OCI-LY1 (cell line): ENCODE results near the gene AARSD1.

ENCODE experiments used
- H2AFZ ChIP-seq: fragments of 200-600 bp; sonication (generic), shearing (Covaris generic); 2 replicates; pipeline ENCODE4 v1.6.0; 2014; ENCODE audit warnings: antibody characterized with exemption, mild to moderate bottlenecking, low read length
- H3F3A ChIP-seq: fragments of 200-600 bp; sonication (generic), shearing (Covaris generic); 2 replicates; pipeline ENCODE4 v1.6.0; 2014; ENCODE audit warnings: mild to moderate bottlenecking, antibody characterized with exemption, low read length, moderate library complexity; ENCODE audit not compliant: insufficient read depth
- H3K27ac ChIP-seq: fragments of 200-600 bp; sonication (generic); 2 replicates; pipeline ENCODE4 v1.5.1; 2014; ENCODE audit warnings: low read length, mixed run types, mild to moderate bottlenecking, low read depth; ENCODE audit not compliant: poor library complexity, severe bottlenecking
- H3K27me3 ChIP-seq: fragments of 200-600 bp; sonication (generic); 2 replicates; pipeline ENCODE4 v1.6.0; 2014; ENCODE audit warnings: antibody characterized with exemption, mild to moderate bottlenecking, low read length, moderate library complexity; ENCODE audit not compliant: insufficient read depth
- H3K36me3 ChIP-seq: fragments of 200-600 bp; sonication (generic); 2 replicates; pipeline ENCODE4 v1.6.1; 2014; ENCODE audit warnings: mild to moderate bottlenecking, antibody characterized with exemption, low read length, moderate library complexity, mixed read lengths; ENCODE audit not compliant: insufficient read depth
- H3K4me1 ChIP-seq: fragments of 200-600 bp; sonication (generic); 2 replicates; pipeline ENCODE4 v1.5.1; 2014; ENCODE audit warnings: mild to moderate bottlenecking, low read length, moderate library complexity; ENCODE audit not compliant: insufficient read depth, severe bottlenecking
- H3K4me2 ChIP-seq: fragments of 200-600 bp; sonication (generic), shearing (Covaris generic); 2 replicates; pipeline ENCODE4 v1.6.1; 2014; ENCODE audit warnings: low read length
- H3K4me3 ChIP-seq: fragments of 200-600 bp; sonication (generic); 2 replicates; pipeline ENCODE4 v1.5.1; 2014; ENCODE audit warnings: low read length, low read depth, mild to moderate bottlenecking, mixed read lengths; ENCODE audit not compliant: poor library complexity, severe bottlenecking
- H3K79me2 ChIP-seq: fragments of 200-600 bp; shearing (Covaris generic); 2 replicates; pipeline ENCODE4 v1.6.1; 2016; ENCODE audit warnings: mixed run types, low read length, mixed read lengths; ENCODE audit not compliant: insufficient read depth
- H3K9ac ChIP-seq: fragments of 200-600 bp; sonication (generic), shearing (Covaris generic); 2 replicates; pipeline ENCODE4 v1.6.1; 2014; ENCODE audit warnings: mild to moderate bottlenecking, low read length, mixed read lengths
- H3K9me2 ChIP-seq: fragments of 200-600 bp; sonication (generic), shearing (Covaris generic); 2 replicates; pipeline ENCODE4 v1.6.1; 2014; ENCODE audit warnings: low read depth, mild to moderate bottlenecking, low read length, mixed read lengths
- H3K9me3 ChIP-seq: fragments of 200-600 bp; shearing (Covaris generic); 2 replicates; pipeline ENCODE4 v1.6.1; 2014; ENCODE audit warnings: low read length, mixed read lengths
- H4K20me1 ChIP-seq: fragments of 200-600 bp; sonication (generic), shearing (Covaris generic); 2 replicates; pipeline ENCODE4 v1.6.0; 2016; ENCODE audit warnings: mild to moderate bottlenecking, low read length; ENCODE audit not compliant: insufficient read depth
- EZH2 ChIP-seq: fragments of 200-600 bp; sonication (generic), shearing (Covaris generic); IDR thresholded peaks from 2 replicates; pipeline ENCODE4 v1.8.0; 2017; ENCODE audit warnings: borderline replicate concordance, mixed run types, mild to moderate bottlenecking, antibody characterized with exemption, low read length, moderate library complexity, mixed read lengths
- TF ChIP-seq, protein P1 (sequence below): fragments of 200-600 bp; sonication (generic), shearing (Covaris generic); IDR thresholded peaks from 2 replicates; pipeline ENCODE4 v1.5.1; 2017; ENCODE audit warnings: mild to moderate bottlenecking, antibody characterized with exemption, low read length, moderate library complexity, mixed read lengths

Gene AARSD1

GRCh38 chr17:42989141-42989540 lies 24.9 kb upstream of the AARSD1 start:
- no peaks in the 10 kb centered on the region for H3K79me2 ChIP-seq
- H3K27me3 ChIP-seq = no peaks in the 10 kb centered on the region
- no peak overlapping the region for H3K4me3 ChIP-seq
- no peak overlapping the region for H3K4me2 ChIP-seq
- no peaks in the 10 kb centered on the region for H3F3A ChIP-seq
- H2AFZ ChIP-seq = no peak overlapping the region
- no peaks in the 10 kb centered on the region for H4K20me1 ChIP-seq
- no peaks in the 10 kb centered on the region for H3K9me3 ChIP-seq
- peaks cover 20% of the 10 kb centered on the region for H3K4me1 ChIP-seq
- TF ChIP-seq, protein P1, sequence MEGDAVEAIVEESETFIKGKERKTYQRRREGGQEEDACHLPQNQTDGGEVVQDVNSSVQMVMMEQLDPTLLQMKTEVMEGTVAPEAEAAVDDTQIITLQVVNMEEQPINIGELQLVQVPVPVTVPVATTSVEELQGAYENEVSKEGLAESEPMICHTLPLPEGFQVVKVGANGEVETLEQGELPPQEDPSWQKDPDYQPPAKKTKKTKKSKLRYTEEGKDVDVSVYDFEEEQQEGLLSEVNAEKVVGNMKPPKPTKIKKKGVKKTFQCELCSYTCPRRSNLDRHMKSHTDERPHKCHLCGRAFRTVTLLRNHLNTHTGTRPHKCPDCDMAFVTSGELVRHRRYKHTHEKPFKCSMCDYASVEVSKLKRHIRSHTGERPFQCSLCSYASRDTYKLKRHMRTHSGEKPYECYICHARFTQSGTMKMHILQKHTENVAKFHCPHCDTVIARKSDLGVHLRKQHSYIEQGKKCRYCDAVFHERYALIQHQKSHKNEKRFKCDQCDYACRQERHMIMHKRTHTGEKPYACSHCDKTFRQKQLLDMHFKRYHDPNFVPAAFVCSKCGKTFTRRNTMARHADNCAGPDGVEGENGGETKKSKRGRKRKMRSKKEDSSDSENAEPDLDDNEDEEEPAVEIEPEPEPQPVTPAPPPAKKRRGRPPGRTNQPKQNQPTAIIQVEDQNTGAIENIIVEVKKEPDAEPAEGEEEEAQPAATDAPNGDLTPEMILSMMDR = no peak
- TF ChIP-seq EZH2 = no peak
- no peak overlapping the region for H3K9ac ChIP-seq
- no peaks in the 10 kb centered on the region for H3K9me2 ChIP-seq
- H3K36me3 ChIP-seq = peaks cover 85% of the 10 kb centered on the region
- no peak overlapping the region for H3K27ac ChIP-seq

GRCh38 chr17:42985225-42985624 lies 21.0 kb upstream of the AARSD1 start:
- Histone ChIP-seq H3K27me3 (no peaks in the 10 kb centered on the region), H3K9me3 (no peaks in the 10 kb centered on the region), H3F3A (no peaks in the 10 kb centered on the region), H3K36me3 (peaks cover 54% of the 10 kb centered on the region), H3K4me3 (peak overlapping the region; percentile 15), H3K4me2 (peak overlapping the region; percentile 49), H3K27ac (peak overlapping the region; percentile 77), H3K79me2 (peaks cover 7% of the 10 kb centered on the region; the same call in 1 of the 2 replicates), H2AFZ (no peak overlapping the region), H3K9ac (no peak overlapping the region; the same call in 1 of the 2 replicates), H4K20me1 (no peaks in the 10 kb centered on the region), H3K9me2 (no peaks in the 10 kb centered on the region), H3K4me1 (peaks cover 33% of the 10 kb centered on the region)
- TF ChIP-seq, protein P1 = no peak
- no peak for TF ChIP-seq EZH2

GRCh38 chr17:42982266-42982665 lies 18.0 kb upstream of the AARSD1 start:
- Histone ChIP-seq H3K9me3 (no peaks in the 10 kb centered on the region), H3K79me2 (peaks cover 7% of the 10 kb centered on the region; the same call in 1 of the 2 replicates), H4K20me1 (no peaks in the 10 kb centered on the region), H3K4me1 (peaks cover 42% of the 10 kb centered on the region), H3K9ac (no peak overlapping the region), H3K4me3 (peak overlapping the region; percentile 82), H2AFZ (no peak overlapping the region), H3K36me3 (peaks cover 24% of the 10 kb centered on the region; the same call in 1 of the 2 replicates), H3K4me2 (peak overlapping the region; percentile 77), H3K27ac (peak overlapping the region; percentile 63), H3K9me2 (no peaks in the 10 kb centered on the region), H3F3A (no peaks in the 10 kb centered on the region), H3K27me3 (no peaks in the 10 kb centered on the region)
- TF ChIP-seq EZH2 = no peak
- TF ChIP-seq, protein P1 = no peak
